NCI-H1048 (cell line): ENCODE measurements around the gene FOXP1.

Source experiments
- DNase-seq: peaks from one replicate; lab custom pipeline; 2025; lab: John Stamatoyannopoulos, UW

FOXP1 gene

GRCh38 chr3:71127052-71127831 is 456.3 kb downstream of the FOXP1 start:
- DNase-seq, result no peak

GRCh38 chr3:71125738-71126137 is 457.8 kb downstream of the FOXP1 start:
- no peak for DNase-seq

- DNase-seq, result no peak
Measured at GRCh38 chr3:71124048-71124447, 459.5 kb downstream of the FOXP1 start.

GRCh38 chr3:71122641-71123040 is 460.9 kb downstream of the FOXP1 start:
- DNase-seq, result no peak

GRCh38 chr3:71121429-71122167 is 461.9 kb downstream of the FOXP1 start:
- no peak for DNase-seq

- DNase-seq, result no peak
Measured at GRCh38 chr3:71120012-71120411, 463.5 kb downstream of the FOXP1 start.

GRCh38 chr3:71119171-71119570 is 464.4 kb downstream of the FOXP1 start:
- DNase-seq, result no peak

- no peak for DNase-seq
Measured at GRCh38 chr3:71118436-71118835, 465.1 kb downstream of the FOXP1 start.

- no peak for DNase-seq
Measured at GRCh38 chr3:71117572-71118247, 465.8 kb downstream of the FOXP1 start.

GRCh38 chr3:71114610-71115009 is 468.9 kb downstream of the FOXP1 start:
- DNase-seq, result no peak

GRCh38 chr3:71112576-71112975 is 471.0 kb downstream of the FOXP1 start:
- DNase-seq, result no peak

- no peak for DNase-seq
Measured at GRCh38 chr3:71111784-71112440, 471.6 kb downstream of the FOXP1 start.

GRCh38 chr3:71110385-71111222 is 472.9 kb downstream of the FOXP1 start:
- no peak for DNase-seq

GRCh38 chr3:71109977-71110285 is 473.6 kb downstream of the FOXP1 start:
- no peak for DNase-seq

GRCh38 chr3:71109241-71109976 is 474.1 kb downstream of the FOXP1 start:
- DNase-seq, result no peak

GRCh38 chr3:71107926-71108325 is 475.6 kb downstream of the FOXP1 start:
- DNase-seq, result no peak

- DNase-seq, result no peak
Measured at GRCh38 chr3:71104976-71105375, 478.6 kb downstream of the FOXP1 start.

- DNase-seq, result no peak
Measured at GRCh38 chr3:71104556-71104955, 479.0 kb downstream of the FOXP1 start.

- DNase-seq, result no peak
Measured at GRCh38 chr3:71104121-71104541, 479.4 kb downstream of the FOXP1 start.

- DNase-seq, result no peak
Measured at GRCh38 chr3:71103430-71103921, 480.1 kb downstream of the FOXP1 start.
